ENCODE results near the gene SESN1.

DNA sequence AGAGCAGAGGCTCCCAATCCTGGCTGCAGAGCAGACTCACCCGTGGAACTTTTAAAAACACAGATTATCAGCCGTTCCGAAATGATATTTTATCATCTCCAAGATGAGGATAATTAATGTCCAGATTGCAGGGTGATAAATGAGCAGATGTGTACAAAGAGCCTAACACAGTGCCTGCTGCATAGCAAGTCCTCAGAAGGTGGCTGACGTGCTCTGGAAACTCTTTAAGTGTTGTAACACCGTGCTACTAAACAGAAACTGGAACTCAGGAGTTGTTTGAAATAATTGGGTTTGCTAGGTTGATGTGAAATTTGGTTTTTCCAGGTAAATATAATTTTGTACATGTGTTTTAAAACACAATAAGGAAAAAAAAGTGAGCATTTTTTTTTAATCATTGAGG lies 128.4 kb downstream of the SESN1 start:
- TF ChIP-seq, protein P1, sequence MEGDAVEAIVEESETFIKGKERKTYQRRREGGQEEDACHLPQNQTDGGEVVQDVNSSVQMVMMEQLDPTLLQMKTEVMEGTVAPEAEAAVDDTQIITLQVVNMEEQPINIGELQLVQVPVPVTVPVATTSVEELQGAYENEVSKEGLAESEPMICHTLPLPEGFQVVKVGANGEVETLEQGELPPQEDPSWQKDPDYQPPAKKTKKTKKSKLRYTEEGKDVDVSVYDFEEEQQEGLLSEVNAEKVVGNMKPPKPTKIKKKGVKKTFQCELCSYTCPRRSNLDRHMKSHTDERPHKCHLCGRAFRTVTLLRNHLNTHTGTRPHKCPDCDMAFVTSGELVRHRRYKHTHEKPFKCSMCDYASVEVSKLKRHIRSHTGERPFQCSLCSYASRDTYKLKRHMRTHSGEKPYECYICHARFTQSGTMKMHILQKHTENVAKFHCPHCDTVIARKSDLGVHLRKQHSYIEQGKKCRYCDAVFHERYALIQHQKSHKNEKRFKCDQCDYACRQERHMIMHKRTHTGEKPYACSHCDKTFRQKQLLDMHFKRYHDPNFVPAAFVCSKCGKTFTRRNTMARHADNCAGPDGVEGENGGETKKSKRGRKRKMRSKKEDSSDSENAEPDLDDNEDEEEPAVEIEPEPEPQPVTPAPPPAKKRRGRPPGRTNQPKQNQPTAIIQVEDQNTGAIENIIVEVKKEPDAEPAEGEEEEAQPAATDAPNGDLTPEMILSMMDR (conservative IDR thresholded peaks at IDR 0.05; ENCODE audit: low read length), result no peak
- no peak for TF ChIP-seq EZH2phosphoT487 (IDR thresholded peaks at IDR 0.05; ENCODE audit: borderline replicate concordance, low read depth, low read length)

Measured in OCI-LY7 (cell line).